NCI-H1694 treated with DMSO at 0.1 percent for 48 hours (cell line): ENCODE results near the gene MACROD2.

Source experiments
- DNase-seq: peaks from one replicate; lab custom pipeline; 2025; lab: John Stamatoyannopoulos, UW

Gene MACROD2

GRCh38 chr20:14816471-14816870 lies 821.2 kb downstream of the MACROD2 start:
- no peak for DNase-seq

GRCh38 chr20:14817101-14817500 lies 821.8 kb downstream of the MACROD2 start:
- DNase-seq, result no peak

- DNase-seq, result peak; percentile 52
Measured at GRCh38 chr20:14820771-14821170, 825.5 kb downstream of the MACROD2 start.

- no peak for DNase-seq
Measured at GRCh38 chr20:14821251-14821650, 825.9 kb downstream of the MACROD2 start.

- no peak for DNase-seq
Measured at GRCh38 chr20:14824996-14825395, 829.7 kb downstream of the MACROD2 start.

GRCh38 chr20:14826543-14827313 lies 831.4 kb downstream of the MACROD2 start:
- DNase-seq, result no peak

GRCh38 chr20:14828459-14828858 lies 833.1 kb downstream of the MACROD2 start:
- no peak for DNase-seq

- no peak for DNase-seq
Measured at GRCh38 chr20:14829906-14830305, 834.6 kb downstream of the MACROD2 start.

GRCh38 chr20:14830466-14830865 lies 835.1 kb downstream of the MACROD2 start:
- no peak for DNase-seq

- no peak for DNase-seq
Measured at GRCh38 chr20:14830899-14831298, 835.6 kb downstream of the MACROD2 start.

- DNase-seq, result no peak
Measured at GRCh38 chr20:14832630-14833029, 837.3 kb downstream of the MACROD2 start.

GRCh38 chr20:14838663-14839628 lies 843.6 kb downstream of the MACROD2 start:
- no peak for DNase-seq

GRCh38 chr20:14845199-14846160 lies 850.2 kb downstream of the MACROD2 start:
- DNase-seq, result no peak

- no peak for DNase-seq
Measured at GRCh38 chr20:14848806-14849205, 853.5 kb downstream of the MACROD2 start.

GRCh38 chr20:14853079-14853478 lies 857.8 kb downstream of the MACROD2 start:
- DNase-seq, result no peak

GRCh38 chr20:14855171-14855570 lies 859.9 kb downstream of the MACROD2 start:
- no peak for DNase-seq

- no peak for DNase-seq
Measured at GRCh38 chr20:14859627-14860026, 864.3 kb downstream of the MACROD2 start.

- no peak for DNase-seq
Measured at GRCh38 chr20:14860410-14860814, 865.1 kb downstream of the MACROD2 start.

GRCh38 chr20:14861028-14861699 lies 865.8 kb downstream of the MACROD2 start:
- no peak for DNase-seq

- DNase-seq, result no peak
Measured at GRCh38 chr20:14865169-14865568, 869.9 kb downstream of the MACROD2 start.

- DNase-seq, result no peak
Measured at GRCh38 chr20:14865731-14866130, 870.4 kb downstream of the MACROD2 start.
